K562 (cell line): ENCODE measurements around the gene SLC1A4. TPM values are rescaled to one million over a fixed set of nuclear protein-coding genes. Genes with fewer than 3 reads are reported as not detected.

Source experiments
- DMBX1 ChIP-seq: fragments of 250-450 bp; sonication (Bioruptor Pico); IDR thresholded peaks from 2 replicates; pipeline ENCODE4 v1.8.0; 2022; ENCODE audit warnings: inconsistent platforms, mild to moderate bottlenecking, moderate library complexity, borderline replicate concordance
- HSF4 ChIP-seq: fragments of 250-450 bp; sonication (Bioruptor Pico); IDR thresholded peaks from 2 replicates; pipeline ENCODE4 v2.1.2; 2022; ENCODE audit warnings: mild to moderate bottlenecking, moderate library complexity, borderline replicate concordance
- ZNF311 ChIP-seq: fragments of 250-450 bp; sonication (Bioruptor Pico); IDR thresholded peaks from 2 replicates; pipeline ENCODE4 v1.4.0; 2020; ENCODE audit warnings: mild to moderate bottlenecking, moderate library complexity
- polyA plus RNA-seq, 8 experiments: library from polyadenylated mRNA; depleted of rRNA in 4 of 8; stranded (reverse) in 5 of 8; unstranded in 3 of 8; fragments of >200 nt; fragmentation: Nextera tagmentation in 2 of 8; fragmentation: Illumina TruSeq in 1 of 8; extraction: Ambion mirVana in 2 of 8; extraction: Trizol in 1 of 8; gene quantifications; 2 replicates each; pipeline versions ENCODE4 v1.2.1 to v1.2.3, GENCODE V29; 2011 to 2014; ENCODE audit warnings: inconsistent platforms in 1 of 8, missing spikeins in 1 of 8
- total RNA-seq, 7 experiments: library from RNA; depleted of rRNA in 6 of 7; stranded (reverse); fragments of >200 nt in 6 of 7; fragmentation: Illumina TruSeq in 2 of 7; extraction: Trizol in 2 of 7; gene quantifications; 2 replicates each; pipeline versions ENCODE4 v1.2.1 to v1.2.3, GENCODE V29; 2011 to 2021; ENCODE audit warnings: low replicate concordance in 1 of 7
- TF ChIP-seq, protein P1 (sequence below): fragments of 450-650 bp; IDR thresholded peaks from 2 replicates; pipeline ENCODE4 v1.6.1; 2016; ENCODE audit warnings: mild to moderate bottlenecking, moderate library complexity
- TF ChIP-seq, protein P2 (sequence below): sonication (generic); formaldehyde crosslinking; IDR thresholded peaks from 2 replicates; pipeline ENCODE4 v1.8.1; 2023; ENCODE audit warnings: mild to moderate bottlenecking, missing genetic modification reagents

Gene SLC1A4
- total and polyA plus RNA-seq, 9 of the 15 experiments (the other 6 are each of a cell fraction or from before 2014, with no cell fraction given) = 4.4 to 24.0 (median 10.9) TPM

DNA sequence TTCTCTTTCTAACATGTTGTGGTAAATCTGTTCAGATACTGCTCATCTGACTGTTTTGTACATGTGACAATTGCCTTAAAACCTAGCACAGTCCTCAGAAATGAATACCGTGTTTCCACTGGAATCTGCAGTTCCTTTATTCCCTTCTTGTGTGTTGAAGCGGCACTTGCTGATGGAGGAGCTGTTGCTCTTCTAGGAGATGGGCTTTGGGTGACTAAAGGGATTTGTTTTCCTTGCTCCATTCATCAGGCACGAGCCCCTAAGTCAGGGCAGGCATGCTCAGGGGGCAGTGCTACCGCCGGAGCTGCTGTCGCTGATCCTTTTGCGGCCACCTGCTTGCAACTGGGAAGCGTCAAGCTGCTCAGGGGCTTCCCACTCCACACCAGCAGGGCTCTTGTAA, 34.5 kb downstream of the SLC1A4 start (continued):
- TF ChIP-seq, protein P1, sequence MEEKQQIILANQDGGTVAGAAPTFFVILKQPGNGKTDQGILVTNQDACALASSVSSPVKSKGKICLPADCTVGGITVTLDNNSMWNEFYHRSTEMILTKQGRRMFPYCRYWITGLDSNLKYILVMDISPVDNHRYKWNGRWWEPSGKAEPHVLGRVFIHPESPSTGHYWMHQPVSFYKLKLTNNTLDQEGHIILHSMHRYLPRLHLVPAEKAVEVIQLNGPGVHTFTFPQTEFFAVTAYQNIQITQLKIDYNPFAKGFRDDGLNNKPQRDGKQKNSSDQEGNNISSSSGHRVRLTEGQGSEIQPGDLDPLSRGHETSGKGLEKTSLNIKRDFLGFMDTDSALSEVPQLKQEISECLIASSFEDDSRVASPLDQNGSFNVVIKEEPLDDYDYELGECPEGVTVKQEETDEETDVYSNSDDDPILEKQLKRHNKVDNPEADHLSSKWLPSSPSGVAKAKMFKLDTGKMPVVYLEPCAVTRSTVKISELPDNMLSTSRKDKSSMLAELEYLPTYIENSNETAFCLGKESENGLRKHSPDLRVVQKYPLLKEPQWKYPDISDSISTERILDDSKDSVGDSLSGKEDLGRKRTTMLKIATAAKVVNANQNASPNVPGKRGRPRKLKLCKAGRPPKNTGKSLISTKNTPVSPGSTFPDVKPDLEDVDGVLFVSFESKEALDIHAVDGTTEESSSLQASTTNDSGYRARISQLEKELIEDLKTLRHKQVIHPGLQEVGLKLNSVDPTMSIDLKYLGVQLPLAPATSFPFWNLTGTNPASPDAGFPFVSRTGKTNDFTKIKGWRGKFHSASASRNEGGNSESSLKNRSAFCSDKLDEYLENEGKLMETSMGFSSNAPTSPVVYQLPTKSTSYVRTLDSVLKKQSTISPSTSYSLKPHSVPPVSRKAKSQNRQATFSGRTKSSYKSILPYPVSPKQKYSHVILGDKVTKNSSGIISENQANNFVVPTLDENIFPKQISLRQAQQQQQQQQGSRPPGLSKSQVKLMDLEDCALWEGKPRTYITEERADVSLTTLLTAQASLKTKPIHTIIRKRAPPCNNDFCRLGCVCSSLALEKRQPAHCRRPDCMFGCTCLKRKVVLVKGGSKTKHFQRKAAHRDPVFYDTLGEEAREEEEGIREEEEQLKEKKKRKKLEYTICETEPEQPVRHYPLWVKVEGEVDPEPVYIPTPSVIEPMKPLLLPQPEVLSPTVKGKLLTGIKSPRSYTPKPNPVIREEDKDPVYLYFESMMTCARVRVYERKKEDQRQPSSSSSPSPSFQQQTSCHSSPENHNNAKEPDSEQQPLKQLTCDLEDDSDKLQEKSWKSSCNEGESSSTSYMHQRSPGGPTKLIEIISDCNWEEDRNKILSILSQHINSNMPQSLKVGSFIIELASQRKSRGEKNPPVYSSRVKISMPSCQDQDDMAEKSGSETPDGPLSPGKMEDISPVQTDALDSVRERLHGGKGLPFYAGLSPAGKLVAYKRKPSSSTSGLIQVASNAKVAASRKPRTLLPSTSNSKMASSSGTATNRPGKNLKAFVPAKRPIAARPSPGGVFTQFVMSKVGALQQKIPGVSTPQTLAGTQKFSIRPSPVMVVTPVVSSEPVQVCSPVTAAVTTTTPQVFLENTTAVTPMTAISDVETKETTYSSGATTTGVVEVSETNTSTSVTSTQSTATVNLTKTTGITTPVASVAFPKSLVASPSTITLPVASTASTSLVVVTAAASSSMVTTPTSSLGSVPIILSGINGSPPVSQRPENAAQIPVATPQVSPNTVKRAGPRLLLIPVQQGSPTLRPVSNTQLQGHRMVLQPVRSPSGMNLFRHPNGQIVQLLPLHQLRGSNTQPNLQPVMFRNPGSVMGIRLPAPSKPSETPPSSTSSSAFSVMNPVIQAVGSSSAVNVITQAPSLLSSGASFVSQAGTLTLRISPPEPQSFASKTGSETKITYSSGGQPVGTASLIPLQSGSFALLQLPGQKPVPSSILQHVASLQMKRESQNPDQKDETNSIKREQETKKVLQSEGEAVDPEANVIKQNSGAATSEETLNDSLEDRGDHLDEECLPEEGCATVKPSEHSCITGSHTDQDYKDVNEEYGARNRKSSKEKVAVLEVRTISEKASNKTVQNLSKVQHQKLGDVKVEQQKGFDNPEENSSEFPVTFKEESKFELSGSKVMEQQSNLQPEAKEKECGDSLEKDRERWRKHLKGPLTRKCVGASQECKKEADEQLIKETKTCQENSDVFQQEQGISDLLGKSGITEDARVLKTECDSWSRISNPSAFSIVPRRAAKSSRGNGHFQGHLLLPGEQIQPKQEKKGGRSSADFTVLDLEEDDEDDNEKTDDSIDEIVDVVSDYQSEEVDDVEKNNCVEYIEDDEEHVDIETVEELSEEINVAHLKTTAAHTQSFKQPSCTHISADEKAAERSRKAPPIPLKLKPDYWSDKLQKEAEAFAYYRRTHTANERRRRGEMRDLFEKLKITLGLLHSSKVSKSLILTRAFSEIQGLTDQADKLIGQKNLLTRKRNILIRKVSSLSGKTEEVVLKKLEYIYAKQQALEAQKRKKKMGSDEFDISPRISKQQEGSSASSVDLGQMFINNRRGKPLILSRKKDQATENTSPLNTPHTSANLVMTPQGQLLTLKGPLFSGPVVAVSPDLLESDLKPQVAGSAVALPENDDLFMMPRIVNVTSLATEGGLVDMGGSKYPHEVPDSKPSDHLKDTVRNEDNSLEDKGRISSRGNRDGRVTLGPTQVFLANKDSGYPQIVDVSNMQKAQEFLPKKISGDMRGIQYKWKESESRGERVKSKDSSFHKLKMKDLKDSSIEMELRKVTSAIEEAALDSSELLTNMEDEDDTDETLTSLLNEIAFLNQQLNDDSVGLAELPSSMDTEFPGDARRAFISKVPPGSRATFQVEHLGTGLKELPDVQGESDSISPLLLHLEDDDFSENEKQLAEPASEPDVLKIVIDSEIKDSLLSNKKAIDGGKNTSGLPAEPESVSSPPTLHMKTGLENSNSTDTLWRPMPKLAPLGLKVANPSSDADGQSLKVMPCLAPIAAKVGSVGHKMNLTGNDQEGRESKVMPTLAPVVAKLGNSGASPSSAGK = 0 out of 2 replicates have a peak, but pooled peaks have one; percentile 28
- TF ChIP-seq DMBX1 (CRISPR knock-in tag) (peak; percentile 60; the same call in 1 of the 2 replicates), HSF4 (CRISPR knock-in tag) (peak; percentile 77; the same call in 1 of the 2 replicates), ZNF311 (CRISPR knock-in tag) (peak; percentile 51; the same call in 1 of the 2 replicates)
- TF ChIP-seq, protein P2, sequence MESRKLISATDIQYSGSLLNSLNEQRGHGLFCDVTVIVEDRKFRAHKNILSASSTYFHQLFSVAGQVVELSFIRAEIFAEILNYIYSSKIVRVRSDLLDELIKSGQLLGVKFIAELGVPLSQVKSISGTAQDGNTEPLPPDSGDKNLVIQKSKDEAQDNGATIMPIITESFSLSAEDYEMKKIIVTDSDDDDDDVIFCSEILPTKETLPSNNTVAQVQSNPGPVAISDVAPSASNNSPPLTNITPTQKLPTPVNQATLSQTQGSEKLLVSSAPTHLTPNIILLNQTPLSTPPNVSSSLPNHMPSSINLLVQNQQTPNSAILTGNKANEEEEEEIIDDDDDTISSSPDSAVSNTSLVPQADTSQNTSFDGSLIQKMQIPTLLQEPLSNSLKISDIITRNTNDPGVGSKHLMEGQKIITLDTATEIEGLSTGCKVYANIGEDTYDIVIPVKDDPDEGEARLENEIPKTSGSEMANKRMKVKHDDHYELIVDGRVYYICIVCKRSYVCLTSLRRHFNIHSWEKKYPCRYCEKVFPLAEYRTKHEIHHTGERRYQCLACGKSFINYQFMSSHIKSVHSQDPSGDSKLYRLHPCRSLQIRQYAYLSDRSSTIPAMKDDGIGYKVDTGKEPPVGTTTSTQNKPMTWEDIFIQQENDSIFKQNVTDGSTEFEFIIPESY = 0 out of 2 replicates have a peak, but pooled peaks have one; percentile 48
